Hepatocyte (in vitro differentiated cells): ENCODE measurements around the gene TBXT. TPM values are rescaled to one million over a fixed set of nuclear protein-coding genes. Genes with fewer than 3 reads are reported as not detected.
A peak's percentile ranks its signal among the peaks of the same experiment; 100 is the strongest.

Experiments
- DNase-seq: peaks from one replicate; pipeline ENCODE4 v3.0.0-alpha.2; 2016; ENCODE audit warnings: low spot score
- H2AFZ ChIP-seq: fragments of 200-600 bp; sonication (generic); 2 replicates; pipeline ENCODE4 v1.6.0; 2016; ENCODE audit warnings: antibody characterized with exemption, mild to moderate bottlenecking
- H3K27ac ChIP-seq: fragments of 200-600 bp; sonication (generic); 2 replicates; pipeline ENCODE4 v1.5.1; 2016; ENCODE audit warnings: mild to moderate bottlenecking
- H3K27me3 ChIP-seq: fragments of 200-600 bp; sonication (generic); 2 replicates; pipeline ENCODE4 v1.6.1; 2016
- H3K36me3 ChIP-seq: fragments of 200-600 bp; sonication (generic); replicated peaks from 2 replicates; pipeline ENCODE4 v1.5.1; 2016; ENCODE audit warnings: low read depth; ENCODE audit not compliant: insufficient read depth
- H3K4me1 ChIP-seq: fragments of 200-600 bp; sonication (generic); 2 replicates; pipeline ENCODE4 v1.5.1; 2016; ENCODE audit warnings: mild to moderate bottlenecking, moderate library complexity; ENCODE audit not compliant: insufficient read depth
- H3K4me2 ChIP-seq: fragments of 200-600 bp; sonication (generic); 2 replicates; pipeline ENCODE4 v1.6.0; 2016
- H3K4me3 ChIP-seq: fragments of 200-600 bp; sonication (generic); 2 replicates; pipeline ENCODE4 v1.5.1; 2016; ENCODE audit warnings: mild to moderate bottlenecking
- H3K79me2 ChIP-seq: fragments of 200-600 bp; sonication (generic); 2 replicates; pipeline ENCODE4 v1.6.0; 2017; ENCODE audit warnings: mild to moderate bottlenecking
- H3K9me2 ChIP-seq: fragments of 200-600 bp; sonication (generic); replicated peaks from 2 replicates; pipeline ENCODE4 v1.6.0; 2017; ENCODE audit warnings: mild to moderate bottlenecking; ENCODE audit not compliant: insufficient read depth
- H3K9me3 ChIP-seq: fragments of 200-600 bp; sonication (generic); 2 replicates; pipeline ENCODE4 v1.5.1; 2016; ENCODE audit warnings: low read depth, mild to moderate bottlenecking
- H4K20me1 ChIP-seq: fragments of 200-600 bp; sonication (generic); 2 replicates; pipeline ENCODE4 v1.6.0; 2016; ENCODE audit warnings: mild to moderate bottlenecking; ENCODE audit not compliant: insufficient read depth, poor library complexity, severe bottlenecking
- CTCF ChIP-seq: fragments of 200-600 bp; sonication (generic); IDR thresholded peaks from 2 replicates; pipeline ENCODE4 v1.5.1; 2016; ENCODE audit warnings: antibody characterized with exemption, mild to moderate bottlenecking; ENCODE audit not compliant: poor library complexity
- EZH2 ChIP-seq: fragments of 200-600 bp; sonication (generic); IDR thresholded peaks from 2 replicates; pipeline ENCODE4 v1.6.1; 2016; ENCODE audit warnings: antibody characterized with exemption, mild to moderate bottlenecking, borderline replicate concordance
- EZH2phosphoT487 ChIP-seq: fragments of 200-600 bp; sonication (generic); IDR thresholded peaks from one replicate; pipeline ENCODE4 v1.6.1; 2018; ENCODE audit warnings: antibody characterized with exemption, mild to moderate bottlenecking, low read depth, moderate library complexity; ENCODE audit not compliant: unreplicated experiment, severe bottlenecking
- WGBS: methylation state at CpG from one replicate; pipeline ENCODE4 v1.1.6; 2016; ENCODE audit warnings: low lambda C conversion rate; ENCODE audit errors: missing lambda C conversion rate; 5-methylcytosine and 5-hydroxymethylcytosine counted together
- polyA plus RNA-seq: library from polyadenylated mRNA; unstranded; fragments of >200 nt; fragmentation: Nextera tagmentation; extraction: Ambion mirVana; gene quantifications from 2 replicates; pipeline ENCODE4 v1.2.1, GENCODE V29; 2016
- total RNA-seq: library from RNA; depleted of rRNA; stranded (reverse); fragments of >200 nt; gene quantifications from 2 replicates; pipeline ENCODE4 v1.2.3, GENCODE V29; 2014

TBXT gene
- total and polyA plus RNA-seq, 2 experiments from 2014 or later, result 0.13 TPM; not detected in 1

DNA sequence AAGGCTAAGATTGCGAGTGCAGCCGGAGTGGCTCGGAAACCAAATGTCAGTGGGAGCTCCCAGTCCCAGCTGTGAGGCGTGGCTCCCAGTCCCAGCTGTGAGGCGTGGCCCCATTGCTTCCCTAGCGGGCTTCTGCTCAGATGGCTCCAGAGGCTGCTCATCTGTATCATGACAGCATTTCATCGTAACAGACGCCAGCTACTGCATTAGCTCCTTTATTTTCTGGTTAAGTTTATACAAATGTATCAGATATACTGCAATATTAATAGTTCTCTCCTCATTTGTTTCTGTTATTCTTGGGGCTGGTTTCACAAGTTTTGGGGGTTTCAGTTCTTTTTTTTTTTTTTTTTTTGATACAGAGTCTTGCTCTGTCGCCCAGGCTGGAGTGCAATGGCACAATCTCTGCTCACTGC, 34.7 kb upstream of the TBXT start:
- no peak overlapping the region for H3K4me3 ChIP-seq
- DNase-seq, result no peak

GRCh38 chr6:166201878-166202277, 34.2 kb upstream of the TBXT start:
- no peaks in the 10 kb centered on the region for H3K9me2 ChIP-seq
- TF ChIP-seq EZH2phosphoT487 (no peak), CTCF (no peak), EZH2 (no peak)
- H3K4me2 ChIP-seq, result no peak overlapping the region
- no peaks in the 10 kb centered on the region for H3K36me3 ChIP-seq
- H3K9me3 ChIP-seq, result no peaks in the 10 kb centered on the region
- no peaks in the 10 kb centered on the region for H3K4me1 ChIP-seq
- H3K27me3 ChIP-seq, result no peaks in the 10 kb centered on the region
- H3K79me2 ChIP-seq, result no peaks in the 10 kb centered on the region
- WGBS, result 87% methylated on average over 2 of the region's 2 CpGs
- no peak overlapping the region for H2AFZ ChIP-seq
- no peak for DNase-seq
- no peak overlapping the region for H3K4me3 ChIP-seq
- H4K20me1 ChIP-seq, result no peaks in the 10 kb centered on the region
- no peak overlapping the region for H3K27ac ChIP-seq

More for the DNA sequence above, 34.7 kb upstream of the TBXT start:
- no peaks in the 10 kb centered on the region for H3K9me3 ChIP-seq
- H3K79me2 ChIP-seq, result no peaks in the 10 kb centered on the region
- no peak overlapping the region for H3K27ac ChIP-seq
- no peaks in the 10 kb centered on the region for H3K4me1 ChIP-seq
- TF ChIP-seq EZH2 (no peak), EZH2phosphoT487 (no peak), CTCF (no peak)
- no peaks in the 10 kb centered on the region for H3K9me2 ChIP-seq
- no peak overlapping the region for H2AFZ ChIP-seq
- no peaks in the 10 kb centered on the region for H3K27me3 ChIP-seq
- no peak overlapping the region for H3K4me2 ChIP-seq
- H4K20me1 ChIP-seq, result no peaks in the 10 kb centered on the region
- no peaks in the 10 kb centered on the region for H3K36me3 ChIP-seq
- WGBS, result 87% methylated on average over 9 of the region's 9 CpGs

GRCh38 chr6:166197361-166197760, 29.7 kb upstream of the TBXT start:
- Histone ChIP-seq H3K9me3 (no peaks in the 10 kb centered on the region), H3K36me3 (no peaks in the 10 kb centered on the region), H3K4me1 (peaks cover 4% of the 10 kb centered on the region), H3K27ac (no peak overlapping the region), H3K4me2 (no peak overlapping the region), H3K27me3 (no peaks in the 10 kb centered on the region), H4K20me1 (no peaks in the 10 kb centered on the region), H2AFZ (no peak overlapping the region), H3K79me2 (no peaks in the 10 kb centered on the region), H3K9me2 (no peaks in the 10 kb centered on the region), H3K4me3 (no peak overlapping the region)
- TF ChIP-seq EZH2phosphoT487 (no peak), CTCF (no peak), EZH2 (no peak)
- 33% methylated on average over 5 of the region's 5 CpGs for whole genome bisulfite sequencing
- DNase-seq, result no peak

DNA sequence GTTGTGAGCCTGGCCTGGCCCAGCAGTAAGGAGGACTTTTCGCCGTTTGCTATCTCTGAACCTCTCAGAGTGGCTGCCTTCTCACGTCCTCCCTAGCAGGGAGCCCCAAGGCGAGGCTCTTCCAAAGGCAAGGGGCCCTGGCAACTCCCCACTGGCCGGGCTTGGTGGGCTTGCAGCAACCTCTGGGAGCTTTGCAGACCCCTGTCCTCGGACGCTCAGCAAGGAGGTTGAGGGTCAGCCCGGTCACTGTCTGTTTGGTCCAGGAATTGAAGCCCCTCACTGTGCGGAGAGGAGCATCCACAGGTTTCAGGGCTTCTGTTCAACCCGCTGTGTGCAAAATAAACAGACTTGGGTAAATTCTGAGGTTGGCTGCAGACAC, 28.2 kb upstream of the TBXT start:
- no peak for TF ChIP-seq EZH2phosphoT487
- no peak for TF ChIP-seq EZH2
- no peak for TF ChIP-seq CTCF
- no peaks in the 10 kb centered on the region for H3K79me2 ChIP-seq
- H3K4me2 ChIP-seq, result no peak overlapping the region
- H3K4me3 ChIP-seq, result no peak overlapping the region
- H3K36me3 ChIP-seq, result no peaks in the 10 kb centered on the region
- H3K4me1 ChIP-seq, result peaks cover 4% of the 10 kb centered on the region
- H2AFZ ChIP-seq, result no peak overlapping the region
- no peaks in the 10 kb centered on the region for H3K9me2 ChIP-seq
- peak overlapping the region; percentile 54 for H3K27ac ChIP-seq
- 82% methylated on average over 10 of the region's 10 CpGs for WGBS
- H3K27me3 ChIP-seq, result no peaks in the 10 kb centered on the region
- no peaks in the 10 kb centered on the region for H3K9me3 ChIP-seq
- no peak for DNase-seq
- no peaks in the 10 kb centered on the region for H4K20me1 ChIP-seq
